GM19452 (cell line): ENCODE data around the gene FCGR3A.

Experiments
- ATAC-seq: cut with Tn5 transposase; IDR thresholded peaks from one replicate; pipeline ENCODE4 v1.9.1; 2021; ENCODE audit not compliant: unreplicated experiment

FCGR3A gene

GRCh38 chr1:161505686-161506085, 43.9 kb downstream of the FCGR3A start:
- no peak for ATAC-seq

GRCh38 chr1:161503394-161503748, 46.2 kb downstream of the FCGR3A start:
- no peak for ATAC-seq

- no peak for ATAC-seq
These were observed 46.8 kb downstream of the FCGR3A start for GRCh38 chr1:161502641-161503393.

GRCh38 chr1:161502181-161502580, 47.4 kb downstream of the FCGR3A start:
- no peak for ATAC-seq

DNA sequence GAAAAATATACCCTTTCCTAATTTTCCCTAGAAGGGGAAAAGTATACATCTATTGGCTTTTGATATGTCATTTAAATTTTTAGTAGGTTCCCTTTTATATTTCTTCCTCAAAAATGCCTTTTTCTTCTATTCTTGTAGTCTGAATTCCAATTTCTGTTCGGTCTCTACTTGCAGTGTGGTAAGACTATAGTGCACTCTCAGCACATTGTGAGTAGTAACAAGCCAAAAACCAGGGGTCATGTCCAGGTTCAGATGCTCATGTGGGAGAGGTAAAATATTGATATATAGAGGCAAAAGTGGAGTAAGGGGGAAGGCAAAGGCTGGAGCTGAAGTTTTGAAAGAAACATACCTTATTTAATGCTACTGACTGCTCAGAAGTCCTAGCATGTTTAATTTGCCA, 48.4 kb downstream of the FCGR3A start:
- no peak for ATAC-seq

DNA sequence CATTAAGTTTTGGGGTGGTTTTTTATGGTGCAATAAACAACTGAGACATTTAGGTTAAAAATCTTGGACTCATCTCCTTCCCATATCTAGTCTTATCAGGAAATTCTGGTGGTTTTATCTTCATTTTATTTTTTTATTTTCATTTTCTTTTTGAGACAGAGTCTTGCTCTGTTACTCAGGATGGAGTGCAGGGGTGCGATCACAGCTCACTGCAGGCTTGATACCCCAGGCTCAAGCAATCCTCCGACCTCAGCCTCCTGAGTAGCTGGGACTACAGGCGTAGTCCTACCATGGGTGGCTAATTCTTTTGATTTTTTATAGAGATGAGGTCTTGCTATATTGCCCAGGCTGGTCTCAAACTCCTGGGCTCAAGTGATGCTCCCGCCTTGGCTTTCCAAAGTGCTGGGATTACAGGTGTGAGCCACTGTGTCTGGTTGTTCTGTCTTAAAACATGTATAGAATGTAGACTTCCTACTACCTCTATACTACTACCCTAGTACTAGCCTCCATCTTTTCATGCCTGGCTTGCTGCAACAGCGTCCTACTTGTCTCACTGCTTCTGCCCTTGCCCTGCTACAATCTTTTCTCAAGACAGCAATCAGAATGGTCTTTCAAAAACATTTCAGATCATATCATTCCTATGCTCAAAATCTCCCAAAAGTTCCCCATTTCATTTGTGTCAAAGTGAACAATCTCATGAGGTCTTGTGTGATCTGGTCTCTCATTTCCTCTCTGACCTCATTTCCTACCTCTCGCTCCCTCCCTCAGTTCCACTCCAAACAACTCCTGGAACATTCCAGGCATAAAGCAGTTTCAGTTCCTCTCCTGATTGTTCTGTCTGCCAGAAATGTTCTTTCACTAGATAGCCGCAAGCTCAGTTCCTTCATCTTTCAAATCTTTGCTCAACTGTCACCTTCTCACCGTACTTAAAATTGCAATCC, 50.2 kb downstream of the FCGR3A start:
- no peak for ATAC-seq

GRCh38 chr1:161498646-161499045, 51.0 kb downstream of the FCGR3A start:
- no peak for ATAC-seq

GRCh38 chr1:161497961-161498360, 51.7 kb downstream of the FCGR3A start:
- ATAC-seq, result no peak

DNA sequence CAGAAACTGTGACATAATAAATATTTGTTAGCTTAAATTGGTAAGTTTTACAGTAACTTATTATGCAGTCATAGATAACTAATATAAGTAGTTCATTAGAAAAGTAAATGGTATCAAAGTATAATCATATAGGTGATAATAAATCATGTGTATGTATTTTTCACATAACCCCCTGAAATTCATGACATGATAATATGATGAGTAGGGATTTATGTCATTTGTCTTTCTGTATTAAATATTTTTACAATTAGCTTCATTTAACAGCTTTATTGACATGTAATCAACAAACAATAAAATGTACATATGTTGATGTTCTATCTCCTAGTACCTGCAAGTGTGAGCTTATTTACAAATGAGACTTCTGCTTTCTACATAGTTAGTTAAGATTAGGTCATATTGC, 54.1 kb downstream of the FCGR3A start:
- ATAC-seq, result no peak

GRCh38 chr1:161494091-161494735, 55.4 kb downstream of the FCGR3A start:
- ATAC-seq, result no peak

- ATAC-seq, result no peak
These were observed 56.8 kb downstream of the FCGR3A start for GRCh38 chr1:161492827-161493226.
